NCI-H345 treated with DMSO at 0.1 percent for 48 hours (cell line): Measurements from ENCODE around the gene TRIM71.

ENCODE experiments used
- DNase-seq: peaks from one replicate; lab custom pipeline; 2025; ENCODE audit not compliant: unreplicated experiment; lab: John Stamatoyannopoulos, UW

TRIM71 gene

GRCh38 chr3:32862936-32863487 is 45.2 kb downstream of the TRIM71 start:
- no peak for DNase-seq

GRCh38 chr3:32865383-32865782 is 47.6 kb downstream of the TRIM71 start:
- no peak for DNase-seq

- no peak for DNase-seq
Measured at GRCh38 chr3:32866533-32866932, 48.7 kb downstream of the TRIM71 start.

- DNase-seq = no peak
Measured at GRCh38 chr3:32867954-32868353, 50.2 kb downstream of the TRIM71 start.

- no peak for DNase-seq
Measured at GRCh38 chr3:32868719-32869512, 51.1 kb downstream of the TRIM71 start.

- DNase-seq = no peak
Measured at GRCh38 chr3:32869513-32870047, 51.8 kb downstream of the TRIM71 start.

- DNase-seq = no peak
Measured at GRCh38 chr3:32870373-32871095, 52.7 kb downstream of the TRIM71 start.

GRCh38 chr3:32871273-32871672 is 53.5 kb downstream of the TRIM71 start:
- DNase-seq = no peak

- peak; percentile 53 for DNase-seq
Measured at GRCh38 chr3:32872487-32873382, 54.9 kb downstream of the TRIM71 start.

- DNase-seq = no peak
Measured at GRCh38 chr3:32873531-32874130, 55.8 kb downstream of the TRIM71 start.

GRCh38 chr3:32876920-32877319 is 59.1 kb downstream of the TRIM71 start:
- no peak for DNase-seq

GRCh38 chr3:32877598-32877997 is 59.8 kb downstream of the TRIM71 start:
- DNase-seq = no peak

- no peak for DNase-seq
Measured at GRCh38 chr3:32880225-32880624, 62.4 kb downstream of the TRIM71 start.

GRCh38 chr3:32881624-32882023 is 63.8 kb downstream of the TRIM71 start:
- DNase-seq = no peak

GRCh38 chr3:32882189-32882588 is 64.4 kb downstream of the TRIM71 start:
- no peak for DNase-seq

- DNase-seq = no peak
Measured at GRCh38 chr3:32882603-32883025, 64.8 kb downstream of the TRIM71 start.

- DNase-seq = no peak
Measured at GRCh38 chr3:32883817-32884216, 66.0 kb downstream of the TRIM71 start.

- no peak for DNase-seq
Measured at GRCh38 chr3:32884591-32884990, 66.8 kb downstream of the TRIM71 start.

GRCh38 chr3:32885283-32885901 is 67.6 kb downstream of the TRIM71 start:
- no peak for DNase-seq

GRCh38 chr3:32886296-32886695 is 68.5 kb downstream of the TRIM71 start:
- no peak for DNase-seq
